GM21737 (cell line): ENCODE data around the gene CALCOCO2.

Source experiments
- ATAC-seq: cut with Tn5 transposase; IDR thresholded peaks from one replicate; pipeline ENCODE4 v1.9.1; 2021; ENCODE audit warnings: mild to moderate bottlenecking, moderate library complexity; ENCODE audit not compliant: unreplicated experiment

CALCOCO2 gene

GRCh38 chr17:48912476-48912875 is 81.6 kb downstream of the CALCOCO2 start:
- no peak for ATAC-seq
